CD4-positive, alpha-beta T cell (primary cell): ENCODE data around the gene PCDH8. TPM values are rescaled to one million over a fixed set of nuclear protein-coding genes. Genes with fewer than 3 reads are reported as not detected.
A peak's percentile ranks its signal among the peaks of the same experiment; 100 is the strongest.

Experiments
- ATAC-seq: fragments of 200-7000 bp; cut with Tn5 transposase; one replicate; pipeline ENCODE4 v1.10.0; 2022; ENCODE audit warnings: mild to moderate bottlenecking; ENCODE audit not compliant: poor library complexity
- CTCF ChIA-PET: fragments of 350-600 bp; sonication (Branson Sonifier 250); formaldehyde crosslinking; loops from one replicate; lab custom pipeline; 2021; ENCODE audit warnings: antibody characterized with exemption, inconsistent platforms; lab: Charles Lee
- POLR2A ChIA-PET: fragments of 350-600 bp; sonication (Branson Sonifier 250); formaldehyde crosslinking; loops from one replicate; lab custom pipeline; 2021; ENCODE audit warnings: antibody characterized with exemption, inconsistent platforms; lab: Charles Lee
- DNase-seq, 14 experiments: peaks; one replicate each; pipeline ENCODE4 v3.0.0-alpha.2; 2013 to 2020; ENCODE audit warnings: mixed read lengths in 2 of 14
- H3K27ac ChIP-seq, 2 donors: one replicate each; pipeline versions ENCODE4 v1.5.1 to v1.7.0; 2013; ENCODE audit warnings: low read length in 2 of 2, low read depth in 1 of 2, mild to moderate bottlenecking in 1 of 2
- H3K27me3 ChIP-seq, 2 experiments: 1 replicate in 1 of 2; 2 replicates in 1 of 2; pipeline versions ENCODE4 v1.6.1 to v1.7.0; 2013; ENCODE audit warnings: low read length in 2 of 2, control low read depth in 1 of 2, mild to moderate bottlenecking in 1 of 2, moderate library complexity in 1 of 2; ENCODE audit not compliant: insufficient read depth in 2 of 2, control insufficient read depth in 1 of 2
- H3K36me3 ChIP-seq: one replicate; pipeline ENCODE4 v1.6.1; 2013; ENCODE audit warnings: low read length, control low read depth; ENCODE audit not compliant: insufficient read depth
- H3K4me1 ChIP-seq: one replicate; pipeline ENCODE4 v1.6.1; 2013; ENCODE audit warnings: low read length, control low read depth; ENCODE audit not compliant: insufficient read depth
- H3K4me3 ChIP-seq: one replicate; pipeline ENCODE4 v1.5.1; 2013; ENCODE audit warnings: mild to moderate bottlenecking, low read length, moderate library complexity
- H3K9me3 ChIP-seq, 2 experiments: 1 replicate in 1 of 2; 2 replicates in 1 of 2; pipeline versions ENCODE4 v1.6.1 to v1.7.0; 2013; ENCODE audit warnings: low read length in 2 of 2, mild to moderate bottlenecking in 2 of 2, control low read depth in 1 of 2, moderate library complexity in 1 of 2; ENCODE audit not compliant: control insufficient read depth in 1 of 2, insufficient read depth in 1 of 2
- H3K27ac Mint-ChIP-seq: one replicate; pipeline ENCODE4 v1.8.0; 2020; ENCODE audit warnings: mixed read lengths
- H3K27me3 Mint-ChIP-seq: one replicate; pipeline ENCODE4 v1.8.0; 2021; ENCODE audit warnings: mixed read lengths
- H3K36me3 Mint-ChIP-seq: one replicate; pipeline ENCODE4 v1.8.0; 2021; ENCODE audit warnings: low read depth, mixed read lengths
- H3K4me1 Mint-ChIP-seq: one replicate; pipeline ENCODE4 v1.8.0; 2021; ENCODE audit warnings: low read depth, mixed read lengths
- H3K4me3 Mint-ChIP-seq: one replicate; pipeline ENCODE4 v1.8.0; 2020; ENCODE audit warnings: mild to moderate bottlenecking, mixed read lengths
- H3K9me3 Mint-ChIP-seq: one replicate; pipeline ENCODE4 v1.8.0; 2020; ENCODE audit warnings: mixed read lengths
- CTCF ChIP-seq: fragments of 200-600 bp; IDR thresholded peaks from one replicate; pipeline ENCODE4 v1.8.0; 2022; ENCODE audit warnings: antibody characterized with exemption, mild to moderate bottlenecking
- intact Hi-C, 2 experiments: fragments of 100-400 bp; cut with DNase I in 1 of 2; cut with micrococcal nuclease in 1 of 2; formaldehyde crosslinking; loops; one replicate each; pipeline versions ENCODE4 v1.15.1 to v1.9.0; 2023 to 2025; cut with DNase I, micrococcal nuclease
- total RNA-seq, 174 experiments: library from RNA in 2 of 174; stranded (reverse) in 2 of 174; gene quantifications; one replicate each; pipeline ENCODE4 v1.2.3 and lab custom pipeline; 2021 to 2026

The PCDH8 gene
- total RNA-seq, 2 experiments from 2014 or later = not detected

GRCh38 chr13:52809310-52809769 is 39.1 kb downstream of the PCDH8 start:
- H3K9me3 ChIP-seq = no peaks in the 10 kb centered on the region
- CTCF ChIA-PET = no interaction called here
- DNase-seq (peak in 6 of 14 experiments; percentile 6 to 53 (median 30)), ATAC-seq (no peak)
- peaks cover 31% of the 10 kb centered on the region for H3K27me3 Mint-ChIP-seq
- H3K4me1 Mint-ChIP-seq = peaks cover 4% of the 10 kb centered on the region
- no peak overlapping the region for H3K4me3 ChIP-seq
- no peak overlapping the region for H3K4me3 Mint-ChIP-seq
- POLR2A ChIA-PET = no interaction called here
- H3K4me1 ChIP-seq = no peaks in the 10 kb centered on the region
- H3K27ac Mint-ChIP-seq = no peak overlapping the region
- intact Hi-C loops = loop anchor here in 1 of 2 experiments (5.0 kb wide), 1 partner anchor 197 kb away; no protein-coding TSS in a partner anchor
- H3K27ac ChIP-seq = no peak overlapping the region
- no peaks in the 10 kb centered on the region for H3K9me3 Mint-ChIP-seq
- peaks cover 0 to 8% of the 10 kb centered on the region in 2 experiments for H3K27me3 ChIP-seq
- no peaks in the 10 kb centered on the region for H3K36me3 Mint-ChIP-seq
- no peaks in the 10 kb centered on the region for H3K36me3 ChIP-seq
- peak; percentile 17 for TF ChIP-seq CTCF

- no peak for DNase-seq
These were observed 39.6 kb downstream of the PCDH8 start for GRCh38 chr13:52808842-52809219.

GRCh38 chr13:52806029-52806428 is 42.4 kb downstream of the PCDH8 start:
- Mint-ChIP-seq H3K4me3 (no peak overlapping the region), H3K9me3 (no peaks in the 10 kb centered on the region), H3K27me3 (peaks cover 43% of the 10 kb centered on the region), H3K36me3 (no peaks in the 10 kb centered on the region), H3K27ac (no peak overlapping the region), H3K4me1 (peaks cover 4% of the 10 kb centered on the region)
- Histone ChIP-seq H3K36me3 (no peaks in the 10 kb centered on the region), H3K27me3 (peaks cover 0 to 12% of the 10 kb centered on the region in 2 experiments), H3K4me1 (no peaks in the 10 kb centered on the region), H3K9me3 (peaks cover 0 to 3% of the 10 kb centered on the region in 2 experiments), H3K4me3 (no peak overlapping the region), H3K27ac (no peak overlapping the region)
- ATAC-seq = no peak
- ChIA-PET POLR2A (no interaction called here), CTCF (no interaction called here)
- TF ChIP-seq CTCF = no peak
- intact Hi-C loops = loop anchor here in 1 of 2 experiments (5.0 kb wide), 1 partner anchor 194 kb away; no protein-coding TSS in a partner anchor
- DNase-seq = no peak

More at GRCh38 chr13:52808842-52809219, 39.6 kb downstream of the PCDH8 start:
- no peaks in the 10 kb centered on the region for H3K9me3 Mint-ChIP-seq
- POLR2A ChIA-PET = no interaction called here
- no peaks in the 10 kb centered on the region for H3K36me3 Mint-ChIP-seq
- Histone ChIP-seq H3K9me3 (no peaks in the 10 kb centered on the region), H3K27ac (no peak overlapping the region), H3K4me1 (no peaks in the 10 kb centered on the region), H3K36me3 (no peaks in the 10 kb centered on the region), H3K4me3 (no peak overlapping the region), H3K27me3 (peaks cover 0 to 8% of the 10 kb centered on the region in 2 experiments)
- no peak overlapping the region for H3K27ac Mint-ChIP-seq
- peaks cover 4% of the 10 kb centered on the region for H3K4me1 Mint-ChIP-seq
- CTCF ChIA-PET = no interaction called here
- no peak for TF ChIP-seq CTCF
- no peak for ATAC-seq
- peaks cover 33% of the 10 kb centered on the region for H3K27me3 Mint-ChIP-seq
- no peak overlapping the region for H3K4me3 Mint-ChIP-seq
- intact Hi-C loops = loop anchor here in 1 of 2 experiments (5.0 kb wide), 1 partner anchor 197 kb away; no protein-coding TSS in a partner anchor
